GM21717 (cell line): ENCODE data around the gene CLTB.

Experiments
- ATAC-seq: cut with Tn5 transposase; IDR thresholded peaks from one replicate; pipeline ENCODE4 v1.9.1; 2021; ENCODE audit warnings: mild to moderate bottlenecking, moderate library complexity; ENCODE audit not compliant: unreplicated experiment

The CLTB gene

GRCh38 chr5:176405656-176406435, 10.5 kb downstream of the CLTB start:
- ATAC-seq = no peak

- ATAC-seq = no peak
These were observed 14.8 kb downstream of the CLTB start for GRCh38 chr5:176401281-176402205.

DNA sequence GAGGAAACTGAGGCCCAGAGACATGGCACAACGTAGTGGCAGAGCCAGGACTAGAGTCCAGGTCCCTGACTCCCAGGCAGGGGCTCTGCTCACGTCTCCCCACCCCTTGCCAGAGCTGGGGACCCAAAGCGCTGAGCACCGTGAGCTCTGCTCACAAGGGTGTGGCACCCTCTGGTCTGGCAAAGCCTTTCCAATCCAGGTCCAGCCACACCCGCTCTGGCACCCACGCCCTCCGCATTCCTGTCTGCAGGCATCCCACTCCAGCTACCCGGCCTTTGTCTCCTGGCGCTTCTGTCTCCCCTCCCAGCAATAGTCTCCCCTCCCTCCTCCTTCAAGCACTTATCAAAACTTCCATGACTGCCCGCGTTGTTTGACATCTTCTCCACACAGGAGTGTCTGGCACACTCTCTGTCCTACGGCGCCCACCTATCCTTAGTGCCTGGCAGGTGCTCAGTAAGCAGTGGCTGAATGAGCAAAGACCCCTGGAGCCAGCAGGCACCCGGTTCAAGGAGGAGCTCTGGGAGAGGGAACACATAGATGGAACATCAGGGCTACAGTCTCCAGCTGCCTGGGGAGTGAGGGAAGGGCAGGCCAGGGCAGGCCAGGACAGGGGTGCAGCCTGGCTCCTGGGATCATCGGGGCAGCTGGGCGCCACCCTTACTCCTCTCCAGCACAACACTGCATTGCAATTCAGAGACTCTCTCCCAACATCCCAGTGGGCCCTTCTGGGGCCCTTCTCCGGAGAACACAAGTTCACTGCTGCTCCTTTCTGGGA, 15.8 kb downstream of the CLTB start:
- no peak for ATAC-seq

GRCh38 chr5:176397736-176398420, 18.5 kb downstream of the CLTB start:
- ATAC-seq = no peak

DNA sequence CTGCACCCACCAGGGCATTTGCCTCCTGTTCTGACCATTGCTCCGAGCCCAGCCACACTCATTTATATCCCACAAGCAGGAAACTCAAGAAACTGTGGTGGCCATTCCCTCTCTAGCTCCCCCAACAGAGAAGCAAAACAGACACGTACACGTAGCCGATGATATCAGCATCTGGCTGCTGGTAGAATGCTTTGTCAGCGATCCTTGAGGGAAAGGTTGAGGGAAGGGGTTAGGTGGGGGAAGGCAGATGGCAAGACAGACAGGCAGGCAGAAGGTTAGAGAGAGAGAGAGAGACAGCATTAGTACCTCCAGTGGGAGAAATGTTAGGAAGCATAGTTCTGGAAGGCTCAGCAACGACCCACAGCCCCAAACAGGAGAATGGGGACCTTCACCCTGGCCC, 20.0 kb downstream of the CLTB start:
- ATAC-seq = no peak

GRCh38 chr5:176394881-176395675, 21.3 kb downstream of the CLTB start:
- ATAC-seq = no peak

DNA sequence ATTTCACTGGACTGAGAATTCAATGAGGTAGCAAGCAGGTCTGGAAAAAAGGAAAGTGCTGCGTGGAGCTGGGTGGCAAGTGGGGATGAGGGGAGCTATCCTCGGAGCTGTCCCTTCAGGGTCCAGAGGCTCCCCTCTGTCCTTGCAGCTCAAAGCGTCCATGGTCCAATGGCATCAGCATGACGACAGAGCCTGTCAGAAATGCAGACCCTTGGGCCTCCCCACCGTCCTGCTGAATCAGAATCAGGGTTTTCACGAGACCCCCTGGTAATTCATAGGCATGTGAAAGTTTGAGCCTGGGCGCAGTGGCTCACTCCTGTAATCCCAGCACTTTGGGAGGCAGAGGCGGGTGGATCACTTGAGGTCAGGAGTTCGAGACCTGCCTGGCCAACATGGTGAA, 22.2 kb downstream of the CLTB start:
- ATAC-seq = no peak

- ATAC-seq = no peak
These were observed 23.8 kb downstream of the CLTB start for GRCh38 chr5:176392526-176392925.

- no peak for ATAC-seq
These were observed 24.3 kb downstream of the CLTB start for GRCh38 chr5:176391999-176392398.

- no peak for ATAC-seq
These were observed 24.9 kb downstream of the CLTB start for GRCh38 chr5:176391479-176391878.

GRCh38 chr5:176389135-176390123, 26.9 kb downstream of the CLTB start:
- peak; percentile 31 for ATAC-seq

GRCh38 chr5:176388444-176389134, 27.8 kb downstream of the CLTB start, which contains the start of the genes HIGD2A and NOP16:
TSS of gene HIGD2A (plus strand) at chr5:176388751. CDS start at chr5:176388820, 69 bp downstream.
TSS of gene NOP16 (minus strand) at chr5:176388598. CDS start at chr5:176388539, 59 bp downstream.
- peak; percentile 86 for ATAC-seq

DNA sequence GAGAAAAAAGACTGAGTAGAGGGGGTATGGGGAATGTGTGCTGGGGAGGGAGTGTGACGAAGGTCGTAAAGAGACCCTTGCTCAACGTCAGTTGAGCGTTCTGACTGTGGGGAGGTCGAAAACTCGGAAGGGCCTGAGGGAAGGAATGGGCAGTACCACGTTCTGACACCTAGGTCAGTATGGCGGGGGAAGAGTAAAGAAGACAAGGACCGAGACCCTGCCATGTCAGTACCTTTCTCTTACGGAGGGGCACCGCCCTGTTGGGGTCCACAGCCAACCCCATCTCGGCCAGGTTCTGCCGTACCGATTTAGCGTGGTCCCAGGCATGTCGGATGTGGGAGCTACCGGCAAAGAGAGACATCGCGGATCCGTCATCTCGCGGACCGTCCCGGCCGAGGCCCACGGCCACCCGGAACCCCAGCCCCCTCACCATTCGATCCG, 28.3 kb downstream of the CLTB start:
- ATAC-seq = peak; percentile 4

DNA sequence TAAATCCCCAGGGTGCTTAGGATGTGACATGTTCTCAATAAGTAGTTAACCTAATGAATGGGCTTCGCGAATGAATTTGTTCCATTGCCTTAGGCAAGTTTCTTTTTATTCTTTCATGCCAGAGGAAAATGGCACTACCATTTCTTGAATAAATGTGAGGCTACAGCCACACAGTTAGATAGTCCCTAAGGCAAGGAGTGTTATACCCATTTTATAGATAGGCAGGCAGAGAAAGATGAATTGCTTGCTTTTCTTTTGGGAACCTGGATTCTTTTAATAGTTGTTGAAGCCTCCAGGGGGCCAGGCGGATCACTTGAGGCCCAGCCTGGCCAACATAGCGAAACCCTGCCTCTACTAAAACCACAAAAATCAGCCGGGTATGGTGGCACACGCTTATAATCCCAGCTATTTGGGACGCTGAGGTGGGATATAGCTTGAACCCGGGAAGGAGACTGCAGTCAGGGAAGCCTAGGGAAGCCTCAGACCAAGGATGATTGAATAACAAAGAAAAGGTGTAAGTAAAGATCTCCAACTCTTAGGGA, 28.9 kb downstream of the CLTB start:
- no peak for ATAC-seq

GRCh38 chr5:176386491-176386890, 29.8 kb downstream of the CLTB start:
- ATAC-seq = no peak

GRCh38 chr5:176384991-176385390, 31.3 kb downstream of the CLTB start:
- no peak for ATAC-seq

- ATAC-seq = no peak
These were observed 31.9 kb downstream of the CLTB start for GRCh38 chr5:176384366-176384930.
